ENCODE results near the gene MLLT3.

The MLLT3 gene

GRCh38 chr9:20325008-20325407 lies 297.3 kb downstream of the MLLT3 start:
- no peak for DNase-seq

- no peak for DNase-seq
Observed at GRCh38 chr9:20322212-20322611, 300.1 kb downstream of the MLLT3 start.

GRCh38 chr9:20321423-20322082 lies 300.7 kb downstream of the MLLT3 start:
- no peak for DNase-seq

- no peak for DNase-seq
Observed at GRCh38 chr9:20320921-20321320, 301.4 kb downstream of the MLLT3 start.

GRCh38 chr9:20319641-20320337 lies 302.5 kb downstream of the MLLT3 start:
- no peak for DNase-seq

- no peak for DNase-seq
Observed at GRCh38 chr9:20319241-20319640, 303.1 kb downstream of the MLLT3 start.

- no peak for DNase-seq
Observed at GRCh38 chr9:20317701-20318100, 304.6 kb downstream of the MLLT3 start.

- DNase-seq = no peak
Observed at GRCh38 chr9:20316372-20316771, 305.9 kb downstream of the MLLT3 start.

GRCh38 chr9:20315677-20316076 lies 306.6 kb downstream of the MLLT3 start:
- no peak for DNase-seq

GRCh38 chr9:20314981-20315380 lies 307.3 kb downstream of the MLLT3 start:
- no peak for DNase-seq

GRCh38 chr9:20313415-20313814 lies 308.9 kb downstream of the MLLT3 start:
- DNase-seq = no peak

- DNase-seq = no peak
Observed at GRCh38 chr9:20312732-20313131, 309.6 kb downstream of the MLLT3 start.

- no peak for DNase-seq
Observed at GRCh38 chr9:20310024-20310423, 312.3 kb downstream of the MLLT3 start.

- no peak for DNase-seq
Observed at GRCh38 chr9:20309124-20309523, 313.2 kb downstream of the MLLT3 start.

GRCh38 chr9:20307621-20308020 lies 314.7 kb downstream of the MLLT3 start:
- no peak for DNase-seq

- DNase-seq = no peak
Observed at GRCh38 chr9:20305452-20305851, 316.8 kb downstream of the MLLT3 start.

- no peak for DNase-seq
Observed at GRCh38 chr9:20303996-20304395, 318.3 kb downstream of the MLLT3 start.

- no peak for DNase-seq
Observed at GRCh38 chr9:20303066-20303465, 319.2 kb downstream of the MLLT3 start.

- no peak for DNase-seq
Observed at GRCh38 chr9:20302197-20302596, 320.1 kb downstream of the MLLT3 start.

GRCh38 chr9:20300430-20301115 lies 321.7 kb downstream of the MLLT3 start:
- no peak for DNase-seq

- no peak for DNase-seq
Observed at GRCh38 chr9:20297646-20298084, 324.6 kb downstream of the MLLT3 start.

GRCh38 chr9:20295555-20295954 lies 326.7 kb downstream of the MLLT3 start:
- DNase-seq = no peak

GRCh38 chr9:20294046-20294750 lies 328.1 kb downstream of the MLLT3 start:
- no peak for DNase-seq

Data from inflammatory macrophage treated with lipopolysaccharide for 1 hour (primary cell).